Lower leg skin (tissue), 3 donors: ENCODE data around the gene CRYL1.

Experiments
- POLR2A ChIP-seq, 2 donors: fragments of 450-650 bp; IDR thresholded peaks; one replicate each; pipeline ENCODE4 v1.6.1; 2016 to 2017; ENCODE audit warnings: antibody characterized with exemption in 2 of 2, mild to moderate bottlenecking in 1 of 2, moderate library complexity in 1 of 2
- TF ChIP-seq, protein P1 (sequence below), 3 donors: fragments of 450-650 bp; IDR thresholded peaks; one replicate each; pipeline ENCODE4 v1.5.1; 2016; ENCODE audit warnings: antibody characterized with exemption in 3 of 3, mild to moderate bottlenecking in 3 of 3, moderate library complexity in 2 of 3

DNA sequence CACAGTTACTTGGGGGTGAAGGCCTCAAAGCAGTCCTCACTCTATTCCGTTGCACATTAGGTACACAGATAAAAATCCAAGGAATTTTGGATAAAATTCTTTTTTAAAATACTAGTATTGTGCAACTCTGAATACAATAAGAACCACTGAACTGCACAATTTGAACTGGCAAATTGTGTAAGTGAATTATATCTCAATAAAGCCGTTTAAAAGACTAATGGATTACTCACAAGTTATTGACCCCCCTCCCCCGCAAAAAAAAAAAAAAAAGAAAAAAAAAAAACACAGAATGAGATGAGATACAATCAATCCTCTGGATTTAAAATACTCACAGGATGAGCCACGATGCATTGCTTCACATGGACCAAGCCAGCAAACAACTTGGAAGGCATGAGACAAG lies 86.4 kb downstream of the CRYL1 start:
- TF ChIP-seq, protein P1, sequence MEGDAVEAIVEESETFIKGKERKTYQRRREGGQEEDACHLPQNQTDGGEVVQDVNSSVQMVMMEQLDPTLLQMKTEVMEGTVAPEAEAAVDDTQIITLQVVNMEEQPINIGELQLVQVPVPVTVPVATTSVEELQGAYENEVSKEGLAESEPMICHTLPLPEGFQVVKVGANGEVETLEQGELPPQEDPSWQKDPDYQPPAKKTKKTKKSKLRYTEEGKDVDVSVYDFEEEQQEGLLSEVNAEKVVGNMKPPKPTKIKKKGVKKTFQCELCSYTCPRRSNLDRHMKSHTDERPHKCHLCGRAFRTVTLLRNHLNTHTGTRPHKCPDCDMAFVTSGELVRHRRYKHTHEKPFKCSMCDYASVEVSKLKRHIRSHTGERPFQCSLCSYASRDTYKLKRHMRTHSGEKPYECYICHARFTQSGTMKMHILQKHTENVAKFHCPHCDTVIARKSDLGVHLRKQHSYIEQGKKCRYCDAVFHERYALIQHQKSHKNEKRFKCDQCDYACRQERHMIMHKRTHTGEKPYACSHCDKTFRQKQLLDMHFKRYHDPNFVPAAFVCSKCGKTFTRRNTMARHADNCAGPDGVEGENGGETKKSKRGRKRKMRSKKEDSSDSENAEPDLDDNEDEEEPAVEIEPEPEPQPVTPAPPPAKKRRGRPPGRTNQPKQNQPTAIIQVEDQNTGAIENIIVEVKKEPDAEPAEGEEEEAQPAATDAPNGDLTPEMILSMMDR (IDR thresholded peaks at IDR 0.05): no peak
- no peak for TF ChIP-seq POLR2A (IDR thresholded peaks at IDR 0.05)
